ENCODE measurements around the gene SNX33.
"Not testable (repeated sequence)": the region's sequence is repeated elsewhere in the genome, so short reads cannot be mapped to it uniquely, and the experiment has no call there.

The SNX33 gene

DNA sequence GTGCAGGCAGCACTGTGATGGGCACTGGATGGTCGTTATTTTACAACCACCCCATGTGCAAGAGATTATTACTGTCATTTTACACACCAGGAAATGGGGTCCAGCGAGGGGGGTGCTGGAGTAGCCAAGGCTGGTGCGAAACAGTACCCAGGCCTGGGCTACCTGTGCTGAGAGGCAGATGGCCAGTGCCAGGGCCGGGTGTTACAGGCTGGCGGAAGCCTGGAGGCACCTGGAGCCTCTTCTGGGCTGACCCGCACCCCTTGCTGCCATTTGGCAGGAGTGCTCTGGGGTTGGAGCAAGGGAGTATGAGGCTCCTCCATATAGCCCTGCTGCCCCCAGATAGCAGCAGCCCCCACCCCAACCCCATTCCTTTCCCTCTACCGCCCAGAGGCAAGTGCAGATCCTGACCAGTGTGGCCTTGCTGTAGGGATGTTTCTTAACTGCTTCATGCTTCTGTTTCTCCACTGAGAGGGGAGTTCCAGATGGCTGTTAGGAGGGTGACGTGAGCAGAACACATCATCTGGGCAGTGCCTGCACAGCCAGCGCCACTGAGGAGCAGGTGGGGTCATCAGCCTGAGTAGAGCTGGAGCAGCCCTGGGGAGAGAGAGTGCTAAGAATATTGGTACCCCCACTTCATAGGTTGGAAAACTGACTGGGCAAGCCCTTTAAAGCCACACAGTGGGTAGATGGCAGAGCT, 15.3 kb downstream of the SNX33 start:
- no peak for DNase-seq

DNA sequence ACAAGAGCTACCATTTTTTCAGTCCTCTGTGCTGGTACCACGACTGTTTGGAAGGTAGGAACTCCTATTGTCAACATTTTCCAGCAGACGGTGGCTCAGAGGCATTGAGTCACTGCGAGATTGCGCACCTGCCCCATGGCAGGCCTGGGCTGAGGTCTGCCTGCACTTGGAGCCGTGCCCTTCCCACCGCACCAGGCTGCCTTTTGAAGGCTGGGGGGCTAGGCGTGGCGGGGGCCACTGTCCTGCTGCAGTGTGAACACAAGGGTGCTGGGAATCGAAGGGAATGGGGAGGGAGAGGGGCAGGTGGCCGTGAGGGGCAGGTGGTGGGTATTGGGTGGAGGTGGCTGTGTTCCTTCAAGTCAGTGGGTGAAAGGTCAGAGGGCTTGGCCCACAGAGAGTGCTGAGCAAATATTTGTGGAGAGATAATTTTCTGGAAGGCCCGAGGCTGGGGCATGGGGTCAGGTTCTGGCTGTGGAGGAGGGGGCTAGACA, 16.3 kb downstream of the SNX33 start:
- no peak for DNase-seq

DNA sequence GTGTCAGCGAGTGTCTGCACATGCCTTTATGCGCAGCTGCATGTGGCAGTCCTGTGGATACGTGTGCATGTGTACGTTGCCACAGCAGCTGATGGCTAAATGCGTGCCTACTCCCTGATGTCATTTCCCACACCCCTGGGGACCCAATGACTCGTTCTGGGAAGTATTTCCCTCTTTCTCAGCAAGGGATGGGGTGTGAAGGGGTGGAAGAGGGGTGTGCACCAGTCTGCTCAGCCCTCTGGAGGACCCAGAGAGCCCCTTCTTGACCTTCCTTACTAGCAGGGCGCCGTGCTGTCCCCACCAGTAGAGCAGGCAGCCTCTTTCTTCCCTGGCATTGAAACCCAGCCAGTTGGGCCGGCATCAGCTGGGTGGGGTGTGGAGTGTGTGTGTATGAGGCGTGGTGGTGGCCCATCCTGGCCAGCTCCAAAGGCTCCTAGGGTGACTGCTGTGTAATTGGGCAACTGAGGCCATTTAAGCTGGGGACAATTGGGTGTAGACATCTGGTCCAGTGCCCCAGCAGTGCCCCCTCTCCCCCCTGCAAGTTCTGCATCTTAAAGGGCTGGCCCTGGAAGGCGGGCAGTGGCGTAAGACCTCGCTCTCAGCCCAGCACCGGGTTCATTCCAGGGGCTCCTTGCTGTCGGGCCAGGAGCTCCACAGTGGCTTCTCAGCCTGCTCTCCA, 19.2 kb downstream of the SNX33 start:
- DNase-seq: no peak

DNA sequence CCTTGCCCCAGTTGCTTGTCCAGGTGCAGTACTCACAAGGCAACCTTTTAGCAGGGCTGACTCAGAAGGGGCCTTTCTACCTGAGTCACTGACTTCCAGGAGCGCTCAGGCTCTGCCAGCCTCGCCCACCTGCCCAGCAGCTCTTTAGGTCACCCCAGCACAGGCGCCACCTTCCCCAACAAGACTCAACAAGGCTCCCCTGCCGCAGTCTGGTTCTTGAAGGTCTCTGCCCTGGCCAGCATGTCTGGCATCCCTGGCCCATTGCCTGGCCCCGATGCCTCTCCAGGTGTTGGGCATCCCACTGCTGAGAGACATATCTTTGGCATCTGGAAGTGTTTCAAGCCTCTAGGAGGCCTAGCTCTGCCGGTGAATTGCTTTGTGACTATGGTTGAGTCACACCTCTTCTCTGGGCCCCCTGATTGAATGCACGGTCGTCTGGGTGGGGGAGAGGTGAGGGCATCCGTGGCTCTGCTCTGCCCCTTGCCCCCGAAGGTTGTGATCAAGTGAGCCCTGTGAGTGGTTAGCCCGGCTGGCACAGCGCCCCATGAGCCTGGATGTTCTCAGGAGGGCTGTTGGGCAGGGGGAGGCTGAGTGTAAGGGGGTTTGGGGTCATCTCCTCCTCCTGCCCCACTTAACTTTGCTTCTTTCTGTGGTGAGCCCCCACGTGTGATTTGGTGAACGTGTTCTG, 21.6 kb downstream of the SNX33 start:
- no peak for DNase-seq

DNA sequence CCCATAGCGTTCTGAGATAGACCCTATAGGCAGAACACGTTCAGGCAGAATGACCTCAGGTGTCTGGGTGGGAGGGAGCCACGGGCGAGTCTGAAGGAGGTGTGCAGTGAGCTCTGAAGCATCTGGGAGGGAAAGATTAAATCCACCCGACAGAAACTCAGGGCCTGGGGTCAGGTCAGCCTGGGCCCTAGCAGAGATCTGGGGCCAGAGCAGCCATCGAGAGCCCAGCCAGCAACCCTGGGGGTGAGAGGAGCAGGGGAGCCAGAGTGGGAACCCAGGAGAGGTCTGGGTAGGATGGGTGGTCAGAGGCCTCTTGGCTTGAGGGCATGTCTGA, 22.1 kb downstream of the SNX33 start:
- no peak for DNase-seq

DNA sequence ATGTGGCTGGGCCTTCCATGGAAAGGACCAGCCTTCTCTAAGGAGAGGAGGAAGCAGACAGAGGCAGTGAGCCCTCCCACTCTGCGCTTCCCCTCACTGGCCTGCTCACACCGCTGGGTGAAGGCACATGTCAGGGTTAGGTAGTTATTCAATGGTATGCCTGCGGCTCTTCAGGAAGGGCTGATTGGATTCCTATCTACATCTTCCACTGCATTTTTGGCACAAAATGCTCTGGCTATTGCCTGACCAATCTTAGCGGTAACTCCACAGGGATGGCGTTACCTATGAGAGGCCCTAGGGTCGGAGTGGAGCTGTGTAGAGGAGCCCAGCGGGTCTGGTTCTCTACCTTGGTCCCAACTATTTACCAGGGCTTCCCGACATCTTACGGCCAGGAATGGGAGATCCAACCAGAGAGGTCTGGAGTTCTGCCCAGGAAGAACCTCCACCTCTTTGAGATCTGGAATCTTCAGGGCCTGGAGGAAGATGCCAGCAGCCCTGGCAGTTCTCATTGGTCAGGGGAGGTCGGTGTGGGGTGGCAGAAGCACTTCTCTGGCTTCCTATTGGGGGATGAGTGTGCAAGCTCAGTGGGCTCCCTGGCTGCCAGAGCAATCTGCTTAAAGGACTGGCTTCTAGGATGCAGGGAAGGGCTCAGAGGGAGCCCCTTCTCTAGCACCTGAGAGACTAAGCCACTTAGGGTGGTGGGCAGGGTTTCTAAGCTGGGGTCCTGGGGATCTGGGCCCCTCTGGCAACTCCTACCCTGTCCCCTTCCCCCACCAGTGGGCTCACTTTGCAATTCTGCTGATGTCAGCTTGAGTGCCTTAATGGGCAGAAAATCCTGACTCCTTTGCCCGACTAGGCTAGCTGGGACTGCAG, 24.3 kb downstream of the SNX33 start:
- no peak for DNase-seq

DNA sequence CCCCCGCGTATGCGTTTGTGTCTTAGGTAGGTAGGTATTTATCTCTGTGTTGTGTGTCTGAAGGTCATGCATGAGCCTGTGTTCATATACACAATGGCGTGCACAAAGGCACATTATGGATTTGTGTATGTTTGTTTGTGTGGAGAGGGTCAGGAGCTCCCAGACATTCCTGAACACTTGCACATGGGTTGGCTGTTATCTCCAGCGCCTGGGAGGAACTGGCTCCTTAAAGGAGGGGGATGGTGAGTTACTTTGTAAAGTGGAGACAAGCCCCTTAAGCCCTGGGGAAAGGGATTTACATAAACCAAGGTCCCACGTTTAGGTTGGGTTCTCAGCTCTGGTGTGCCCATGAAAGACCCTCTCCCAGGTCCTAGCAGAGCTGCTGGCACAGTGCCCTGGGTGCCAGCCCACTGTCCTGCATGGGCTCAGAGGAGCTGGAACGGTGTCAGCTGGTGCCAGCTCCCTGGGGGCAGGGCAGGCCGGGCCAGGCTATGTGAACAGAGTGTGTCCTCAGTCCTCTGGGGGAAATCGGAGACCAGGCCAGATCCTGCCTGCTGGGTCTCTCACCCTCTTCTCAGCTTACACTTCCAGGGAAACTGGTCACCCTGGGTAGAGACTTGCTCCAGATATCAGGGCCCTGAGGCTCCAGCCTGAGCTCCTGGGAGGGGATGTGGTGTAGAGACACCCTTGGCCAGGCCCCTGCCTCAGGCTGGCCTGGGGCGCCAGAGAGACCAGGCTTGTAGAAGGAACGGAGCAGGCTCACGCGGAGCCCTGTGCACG, 25.1 kb downstream of the SNX33 start:
- DNase-seq: no peak

DNA sequence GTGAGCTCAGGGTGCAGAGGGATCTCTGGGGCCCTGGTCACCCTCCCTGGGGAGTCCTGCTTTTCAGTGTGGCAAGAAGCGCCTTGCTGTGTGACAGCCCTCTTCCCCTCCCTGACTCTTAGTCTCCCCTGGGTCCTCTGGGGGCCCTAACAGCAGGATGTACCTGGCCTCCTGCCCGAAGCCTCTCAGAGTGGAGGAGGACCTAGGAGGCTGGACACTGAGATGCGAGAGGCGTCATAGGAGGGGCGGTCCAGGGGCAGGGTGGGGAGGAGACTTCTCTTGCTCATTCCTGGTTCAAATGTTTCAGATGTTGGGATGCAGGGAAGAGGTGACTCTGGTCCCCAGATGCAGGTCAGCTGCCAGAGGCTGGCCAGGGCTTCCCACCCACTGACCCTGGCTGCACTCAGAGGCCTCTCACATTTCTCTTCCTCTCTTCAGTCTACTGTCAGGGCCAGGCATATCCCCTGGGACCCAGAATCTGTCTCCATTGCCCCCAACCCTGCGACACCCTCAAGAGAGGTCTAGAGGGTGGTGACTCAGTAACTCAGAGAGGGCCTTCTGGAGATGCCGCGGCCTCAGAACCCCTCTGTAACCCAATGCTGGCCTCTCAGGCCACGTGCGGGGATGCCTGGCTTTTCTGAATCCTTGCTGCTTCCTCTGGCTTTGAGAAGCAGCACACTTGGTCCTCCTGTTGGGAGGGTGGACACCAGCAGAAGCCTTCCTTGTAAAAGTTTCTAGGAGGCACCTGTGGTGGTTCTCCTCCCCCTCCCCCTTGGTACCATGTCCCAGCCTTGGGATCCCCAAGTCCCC, 25.9 kb downstream of the SNX33 start:
- DNase-seq: no peak

DNA sequence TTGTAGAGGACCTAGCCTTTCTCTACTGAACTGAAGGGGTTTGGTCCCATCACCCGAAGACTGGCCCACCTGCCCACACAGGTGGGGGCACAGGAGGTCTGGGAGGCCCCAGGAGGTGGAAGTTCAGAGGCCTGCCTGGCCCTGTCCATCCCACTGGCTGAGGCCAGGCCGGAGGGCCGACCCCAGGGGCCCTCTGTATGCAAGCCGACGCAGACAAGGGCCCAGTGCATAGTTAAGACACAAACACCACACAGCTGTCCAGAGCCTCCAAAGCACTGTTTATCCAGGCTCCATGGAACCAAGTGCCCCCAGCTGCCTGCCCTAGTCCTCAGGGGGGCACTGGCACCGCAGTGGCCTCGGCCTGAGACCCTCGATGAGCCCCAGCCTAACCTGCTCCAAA, 26.7 kb downstream of the SNX33 start:
- no peak for DNase-seq

DNA sequence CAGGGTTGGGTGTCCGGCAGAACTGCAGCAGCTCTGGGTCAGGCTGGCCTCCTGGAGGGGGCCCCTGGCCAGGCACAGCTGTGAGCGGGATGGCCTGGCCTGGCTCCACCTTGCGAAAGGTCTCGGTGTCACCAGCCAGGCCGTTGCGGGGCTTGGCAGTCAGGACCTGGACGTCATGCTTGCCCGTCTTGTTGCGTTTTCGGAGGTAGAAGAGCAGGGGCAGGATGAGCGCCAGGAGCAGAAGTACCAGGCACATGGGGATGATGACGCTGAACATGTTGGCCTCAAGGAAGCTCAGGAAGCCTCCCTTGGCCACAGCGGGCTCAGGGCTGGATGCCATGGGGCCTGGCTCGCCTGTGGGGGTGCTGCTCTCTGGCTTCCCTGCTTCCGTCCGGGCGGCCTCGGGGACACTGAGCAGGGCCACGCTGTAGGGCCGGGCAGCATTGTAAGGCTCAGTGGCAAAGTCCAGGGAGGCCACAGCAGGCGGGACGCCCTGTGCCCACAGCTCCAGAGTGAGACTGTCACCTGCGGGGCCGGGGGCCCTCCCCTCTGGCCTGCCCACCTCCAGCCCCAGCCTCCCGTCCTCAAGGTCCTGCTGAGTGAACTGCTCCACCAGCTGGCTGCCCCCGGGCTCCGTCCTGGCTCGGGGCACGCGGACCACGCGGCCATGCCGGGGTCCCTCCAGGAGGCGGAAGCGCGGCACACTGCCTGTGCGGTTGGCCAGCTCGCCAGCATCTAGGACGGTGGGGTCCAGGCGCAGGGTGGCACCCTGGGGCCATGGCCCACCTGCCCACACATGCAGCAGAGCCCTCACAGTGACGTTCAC, 28.1 kb downstream of the SNX33 start:
- DNase-seq: no peak

DNA sequence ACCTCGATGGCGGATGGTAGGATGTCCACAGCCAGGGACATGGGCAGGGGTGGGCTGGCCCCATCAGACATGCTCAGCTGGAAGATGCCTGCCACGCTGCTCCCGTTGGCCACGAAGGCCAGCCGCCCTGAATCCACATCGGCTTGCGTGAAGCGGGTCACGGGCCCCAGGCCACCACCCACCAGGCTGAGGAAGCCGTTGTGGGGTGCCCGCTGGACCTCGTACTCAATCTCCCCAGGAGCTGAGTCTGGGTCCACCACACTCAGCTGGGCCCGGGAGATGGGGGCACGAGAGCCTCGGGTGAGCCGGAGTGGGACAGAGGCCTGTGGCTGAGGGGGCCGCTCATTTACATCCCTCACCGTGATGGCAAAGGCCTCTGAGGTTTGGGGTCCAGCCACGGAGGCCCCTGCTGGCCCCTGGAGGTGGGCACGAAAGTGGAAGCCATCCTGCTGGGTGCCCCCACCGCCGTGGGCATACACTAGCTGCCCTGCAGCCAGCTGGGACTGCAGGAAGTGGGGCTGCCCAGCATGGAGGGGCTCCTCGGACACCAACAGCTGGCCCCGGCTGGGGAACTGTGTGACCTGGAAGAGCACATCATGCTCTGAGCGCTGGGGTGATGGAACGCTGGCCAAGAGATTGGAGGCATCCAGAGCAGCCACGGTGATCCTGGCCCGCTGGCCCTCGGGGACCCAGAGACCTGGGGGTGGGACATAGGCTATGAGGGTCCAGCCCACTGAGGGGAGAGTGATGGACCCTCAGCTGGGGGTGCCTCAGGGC, 29.2 kb downstream of the SNX33 start:
- DNase-seq: no peak

DNA sequence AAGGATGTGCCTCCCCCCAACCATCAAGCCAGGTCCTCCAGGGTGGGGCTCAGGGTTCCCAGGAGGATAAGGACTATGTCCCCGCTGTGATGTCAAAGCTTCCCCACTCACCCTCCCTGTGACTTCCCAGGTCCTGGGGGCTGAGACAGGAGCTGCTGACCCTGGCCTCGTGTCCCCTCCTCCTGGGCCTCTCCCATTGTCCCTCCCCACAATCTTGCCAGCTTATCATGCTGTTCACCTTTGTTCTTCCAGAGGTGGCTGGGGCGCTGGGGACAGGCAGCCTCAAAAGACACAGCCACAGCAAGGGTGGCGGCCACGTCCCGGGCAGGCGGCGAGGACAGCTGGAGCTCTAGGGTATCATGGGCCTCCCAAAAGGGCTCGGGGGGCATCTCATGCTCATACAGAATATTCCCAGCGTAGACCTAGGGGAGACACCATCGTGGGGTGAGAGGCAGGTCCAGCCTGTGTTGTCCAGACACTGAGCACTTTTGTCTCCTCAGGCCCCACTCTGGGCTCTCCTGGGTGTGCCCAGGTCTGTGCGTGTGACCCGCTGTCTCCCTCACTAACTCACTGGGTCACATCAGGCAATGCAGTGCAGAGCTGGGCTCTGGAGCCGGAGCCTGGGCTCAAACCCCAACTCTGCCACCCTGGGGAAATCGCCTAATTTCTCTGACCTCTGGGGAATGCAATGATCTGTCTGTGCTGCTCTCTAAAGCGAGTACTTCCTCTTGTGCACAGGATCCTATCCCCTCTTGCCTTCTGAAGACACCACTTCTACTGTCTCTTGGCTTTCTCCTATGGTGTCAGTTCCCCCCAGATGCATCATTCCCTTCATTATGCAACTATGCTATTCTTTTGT, 30.0 kb downstream of the SNX33 start:
- no peak for DNase-seq

DNA sequence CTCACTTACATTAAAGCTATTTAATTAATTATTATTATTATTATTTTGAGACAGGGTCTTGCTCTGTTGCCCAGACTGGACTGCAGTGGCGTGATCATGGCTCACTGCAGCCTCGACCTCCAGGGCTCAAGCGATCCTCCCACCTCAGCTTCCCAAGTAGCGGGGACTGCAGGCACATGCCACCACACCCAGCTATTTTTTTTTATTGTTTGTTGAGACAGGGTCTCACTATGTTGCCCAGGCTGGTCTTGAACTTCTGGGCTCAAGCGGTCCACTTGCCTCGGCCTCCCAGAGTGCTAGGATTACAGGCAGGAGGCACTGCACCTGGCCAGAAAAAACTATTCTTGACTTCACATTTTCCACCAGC, 30.6 kb downstream of the SNX33 start:
- not testable (repeated sequence) for DNase-seq

DNA sequence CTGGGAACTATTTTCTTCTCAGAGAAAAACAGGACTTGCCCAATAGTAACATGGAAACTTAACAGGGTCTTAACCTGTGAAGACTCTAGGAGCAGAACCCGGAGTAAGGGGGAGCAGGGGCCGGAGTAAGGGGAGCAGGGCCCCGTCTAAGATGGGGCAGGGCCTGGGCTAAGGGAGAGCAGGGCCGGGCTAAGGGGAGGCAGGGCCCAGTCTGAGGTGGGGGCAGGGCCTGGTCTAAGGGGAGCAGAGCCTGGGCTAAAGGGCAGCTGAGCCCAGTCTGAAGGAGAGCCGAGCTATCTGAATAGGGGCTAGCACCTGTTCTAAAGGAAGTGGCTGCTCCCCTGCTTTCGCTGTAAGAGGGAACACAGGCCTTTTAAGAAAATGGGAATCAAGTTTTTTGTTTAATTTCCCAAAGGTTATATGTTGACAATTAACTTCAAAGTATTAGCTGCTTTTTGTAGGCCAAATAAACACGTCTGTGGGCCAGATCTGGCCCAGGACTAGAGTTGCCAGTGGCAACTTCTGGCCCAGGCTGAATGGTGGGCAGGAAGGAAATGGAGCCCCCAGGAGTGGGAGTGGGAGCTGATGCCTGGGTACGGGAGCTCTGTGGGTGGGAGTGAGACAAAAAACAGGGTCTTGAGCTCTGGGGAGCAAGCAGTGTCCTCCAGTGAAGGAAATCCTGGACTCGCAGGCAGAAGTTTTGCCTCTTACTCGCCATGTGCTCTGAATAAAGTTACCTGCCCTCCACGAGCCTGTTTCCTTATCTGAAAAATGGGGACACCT, 32.5 kb downstream of the SNX33 start:
- DNase-seq: no peak

DNA sequence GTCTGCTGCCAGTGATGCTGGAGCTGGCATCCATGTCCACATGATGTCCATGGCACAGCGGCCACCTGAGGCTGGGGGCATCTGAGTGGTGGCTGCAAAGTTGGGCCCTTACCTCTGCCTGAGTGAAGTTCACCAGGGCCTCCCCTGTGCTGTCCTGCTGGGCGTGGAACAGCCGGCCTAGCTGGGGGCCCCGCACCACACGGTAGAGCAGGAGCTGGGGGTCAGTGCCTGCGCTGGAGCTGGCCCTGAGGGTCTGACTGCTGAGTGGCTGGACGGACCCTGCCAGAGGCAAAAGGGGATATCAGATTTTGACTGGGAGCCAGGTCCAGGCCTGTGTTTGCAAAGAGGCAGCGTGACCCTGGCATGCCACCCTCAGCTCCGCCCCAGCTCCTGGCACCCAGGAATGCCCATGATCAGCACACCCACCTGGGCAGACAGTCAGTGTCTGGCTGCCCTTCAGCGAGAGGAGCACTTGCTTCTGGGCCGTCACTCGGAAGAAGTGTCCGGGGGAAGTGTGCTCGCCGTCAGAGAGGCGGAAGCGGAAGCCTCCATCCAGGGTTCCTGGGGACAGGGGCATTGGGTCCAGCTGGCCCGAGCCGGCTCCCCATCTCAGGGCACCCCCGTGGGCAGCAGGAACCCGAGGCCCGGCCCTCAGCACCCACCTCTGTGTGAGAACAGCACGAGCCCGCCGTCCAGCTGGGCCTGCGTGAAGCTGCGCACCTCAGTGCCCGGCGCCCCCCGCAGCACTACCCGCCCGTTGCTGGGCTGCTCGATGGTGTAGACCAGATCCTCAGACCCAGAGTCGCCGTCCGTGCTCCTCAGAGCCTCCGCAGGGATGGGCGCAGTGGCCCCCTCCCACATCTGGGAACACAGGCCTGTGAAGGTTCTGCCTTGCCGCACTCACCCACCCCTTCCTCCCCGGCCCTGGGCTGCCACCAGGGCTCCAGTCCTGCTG, 34.7 kb downstream of the SNX33 start:
- no peak for DNase-seq

DNA sequence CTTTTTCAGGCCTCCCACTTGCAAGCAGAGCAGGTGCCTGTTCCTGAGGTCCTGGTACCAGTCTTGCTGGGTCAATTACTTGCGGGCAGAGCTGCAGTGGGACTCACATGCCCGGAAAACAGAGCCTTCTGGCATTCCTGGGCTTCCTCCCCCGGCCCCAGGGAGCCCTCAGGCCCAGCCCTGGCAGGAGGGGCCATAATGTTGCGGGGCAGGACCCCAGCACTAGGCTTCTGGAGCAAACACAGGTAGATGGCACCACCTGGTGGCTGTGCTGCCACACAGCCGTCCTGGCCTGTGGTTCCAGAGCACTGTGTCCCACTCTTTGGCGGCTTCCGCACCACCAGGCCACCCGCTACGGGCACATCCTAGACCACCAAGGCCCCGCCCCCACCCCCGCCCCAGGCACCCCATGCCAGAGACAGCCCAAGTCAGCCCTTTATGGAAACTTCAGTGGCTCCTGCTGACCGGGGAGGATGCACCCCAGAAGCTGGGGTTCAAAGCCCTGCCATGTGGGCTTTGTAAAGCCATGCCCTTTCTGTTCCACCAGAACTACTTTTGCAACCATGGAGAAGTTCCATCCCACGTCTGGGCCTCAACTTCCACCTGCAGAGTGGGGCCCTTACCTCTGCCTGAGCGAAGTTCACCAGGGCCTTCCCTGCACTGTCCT, 36.1 kb downstream of the SNX33 start:
- DNase-seq: not testable (repeated sequence)
